Activated T-helper 9 cell treated with anti-CD3 and anti-CD28 coated beads, Interleukin-2, amount 50 U/mL, for 16 hours (primary cell): ENCODE data around the gene IFT88.
"Not testable (repeated sequence)": the region's sequence is repeated elsewhere in the genome, so short reads cannot be mapped to it uniquely, and the experiment has no call there.

Experiments
- DNase-seq: peaks from one replicate; pipeline ENCODE4 v3.0.0-alpha.2; 2020; ENCODE audit warnings: low read depth

IFT88 gene

DNA sequence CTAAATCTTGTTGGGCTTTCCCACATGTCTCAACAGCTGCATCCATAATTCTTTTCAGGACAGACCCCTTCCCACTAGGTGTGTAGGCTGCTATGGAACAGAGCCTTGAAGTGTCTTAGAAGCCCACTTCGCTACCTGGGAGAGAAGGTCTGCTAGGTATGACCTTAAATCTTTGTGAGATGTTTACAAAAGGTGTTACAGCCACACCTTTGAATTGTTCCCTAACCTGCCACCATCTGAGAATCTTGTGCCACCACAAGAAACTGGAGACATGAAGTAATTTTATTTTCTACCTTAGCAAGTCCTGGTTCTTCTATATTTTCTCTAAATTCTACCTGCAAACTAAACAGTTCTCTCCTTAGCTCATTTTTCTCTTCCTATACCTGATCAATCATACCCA is 69.1 kb downstream of the IFT88 start:
- no peak for DNase-seq

DNA sequence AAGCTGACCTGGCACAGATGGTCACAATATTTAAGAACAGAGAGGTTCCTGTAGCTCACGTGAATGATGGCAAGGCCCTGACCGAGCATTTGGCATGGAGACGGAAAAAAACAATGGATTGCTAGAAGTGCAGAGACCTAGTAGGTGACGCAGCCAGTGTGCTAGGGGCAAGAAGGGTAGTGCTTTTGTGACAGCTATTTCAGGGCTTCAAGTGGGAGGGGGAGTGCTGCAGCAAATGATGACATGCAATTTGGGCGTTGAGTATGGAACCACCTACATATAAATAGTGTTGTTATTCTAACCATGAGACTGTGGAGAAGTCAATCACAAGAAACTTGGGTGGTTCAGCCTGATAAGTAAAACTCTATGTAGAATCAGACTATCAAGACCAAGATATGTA is 70.9 kb downstream of the IFT88 start:
- DNase-seq: no peak

DNA sequence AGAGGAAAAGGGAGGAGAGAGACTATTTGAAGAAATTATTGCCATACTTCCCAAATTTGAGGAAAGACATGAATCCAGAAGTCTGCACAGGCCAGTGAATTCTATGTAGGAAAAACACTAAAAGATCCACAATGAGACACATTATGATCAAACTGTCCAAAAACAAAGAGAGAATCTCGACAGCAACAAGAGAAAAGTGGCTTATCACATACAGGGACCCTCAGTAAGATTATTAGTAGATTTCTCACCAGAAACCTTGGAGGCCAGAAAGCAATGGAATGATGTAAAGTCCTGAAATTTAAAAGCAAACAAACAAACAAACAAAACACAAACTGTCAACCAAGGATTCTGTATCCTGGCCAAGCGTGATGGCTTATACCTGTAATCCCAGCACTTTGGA is 80.8 kb downstream of the IFT88 start:
- no peak for DNase-seq

DNA sequence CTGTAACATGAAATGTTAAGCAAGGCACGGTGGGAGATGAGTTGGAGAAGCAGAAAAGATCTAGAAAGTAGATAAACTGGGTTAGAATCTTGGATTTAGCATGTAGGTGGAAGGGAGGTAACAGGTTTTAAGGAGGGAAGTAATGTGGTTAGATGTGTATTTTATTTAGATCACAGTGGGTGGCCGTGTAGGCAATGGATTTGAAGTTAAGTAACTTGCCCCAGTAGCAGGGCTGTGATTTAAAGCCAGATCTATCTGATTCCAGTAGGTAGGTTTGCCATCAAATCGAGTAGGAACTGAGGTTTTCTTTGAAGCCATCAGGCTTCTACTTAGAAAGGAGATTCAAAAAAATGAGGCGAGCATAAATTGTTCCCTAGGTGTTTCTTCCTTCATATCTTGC is 86.0 kb downstream of the IFT88 start:
- DNase-seq: no peak

DNA sequence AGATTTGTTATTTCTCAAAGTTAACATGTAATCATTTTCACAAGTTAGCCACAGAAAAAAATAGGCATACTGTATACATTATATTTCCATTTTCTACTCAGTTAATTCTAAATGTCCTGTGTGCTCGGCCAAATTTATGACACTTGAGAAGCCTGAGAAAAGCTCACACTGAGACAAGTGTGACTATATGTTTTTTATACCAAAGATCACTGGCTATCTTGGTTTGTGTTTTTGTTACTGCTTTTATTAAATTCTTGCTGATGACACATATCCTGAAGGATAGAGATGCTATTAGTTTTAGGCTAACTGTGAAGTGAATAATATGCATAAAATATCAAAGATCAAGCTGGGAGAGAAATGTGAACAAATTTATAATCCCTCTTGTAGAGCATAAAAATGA is 87.2 kb downstream of the IFT88 start:
- no peak for DNase-seq

DNA sequence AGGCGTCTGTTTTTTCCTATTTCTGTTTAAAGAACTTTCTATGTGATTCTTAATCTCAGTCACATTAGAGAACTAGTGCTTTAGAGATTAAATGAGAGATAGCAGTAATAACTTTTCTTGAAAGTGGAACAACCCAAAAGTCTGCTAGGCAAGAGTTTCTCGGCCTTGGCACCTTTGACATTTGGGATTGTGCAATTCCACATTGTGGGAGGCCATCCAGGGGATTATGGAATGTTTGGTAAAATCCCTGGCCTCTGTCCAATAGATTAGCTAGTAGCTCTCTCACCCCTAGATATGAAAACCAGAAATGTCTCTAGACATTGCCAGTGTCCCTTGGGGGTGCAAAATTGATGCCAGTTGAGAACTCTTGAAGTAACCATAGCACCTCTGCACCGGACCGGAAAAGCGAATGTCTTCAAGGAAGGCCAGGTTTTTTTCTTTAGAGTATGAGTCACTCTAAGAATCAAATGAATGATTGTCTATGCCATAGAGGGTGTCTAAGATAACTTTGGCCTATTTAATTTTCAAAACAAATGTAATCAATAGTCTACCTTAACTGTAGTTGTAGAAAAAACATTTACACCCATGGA is 91.6 kb downstream of the IFT88 start:
- DNase-seq: no peak

DNA sequence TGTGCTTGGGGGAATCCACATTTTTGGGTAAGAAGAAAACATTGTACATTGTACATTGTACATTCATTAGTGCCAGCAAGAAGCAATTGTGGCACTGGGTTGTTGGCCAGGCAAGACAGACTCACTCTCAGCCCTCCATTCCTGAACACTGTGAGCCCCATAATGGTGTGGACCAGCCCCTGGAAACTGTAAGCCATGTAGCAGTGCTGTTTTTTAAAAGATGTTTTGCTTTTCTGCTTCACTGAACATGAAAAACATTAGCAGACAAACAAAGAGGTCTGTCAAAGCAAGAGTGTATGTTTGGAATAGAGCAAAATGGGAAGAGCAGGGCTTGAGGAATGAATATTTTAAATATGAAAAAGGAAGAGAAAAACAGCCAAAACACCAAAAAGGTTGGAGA is 97.4 kb downstream of the IFT88 start:
- DNase-seq: no peak

DNA sequence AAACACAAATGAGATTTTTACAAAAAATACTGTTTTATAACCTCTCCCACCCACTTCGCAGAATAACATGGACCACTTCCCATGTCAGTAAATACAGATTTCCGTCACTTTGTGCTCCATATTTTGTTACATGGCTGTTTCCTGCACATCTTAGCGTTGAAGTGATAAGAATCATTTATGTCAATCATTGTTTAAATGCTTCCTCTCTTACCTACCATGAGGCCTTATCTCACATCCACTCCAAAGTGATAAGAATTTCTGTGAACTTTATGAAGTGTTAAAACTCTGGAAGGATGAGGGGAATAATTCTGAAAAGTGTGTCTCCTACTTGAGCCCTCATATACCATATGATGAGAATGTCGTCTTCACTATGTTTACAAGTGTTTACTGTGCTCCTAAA is 100.0 kb downstream of the IFT88 start:
- no peak for DNase-seq

DNA sequence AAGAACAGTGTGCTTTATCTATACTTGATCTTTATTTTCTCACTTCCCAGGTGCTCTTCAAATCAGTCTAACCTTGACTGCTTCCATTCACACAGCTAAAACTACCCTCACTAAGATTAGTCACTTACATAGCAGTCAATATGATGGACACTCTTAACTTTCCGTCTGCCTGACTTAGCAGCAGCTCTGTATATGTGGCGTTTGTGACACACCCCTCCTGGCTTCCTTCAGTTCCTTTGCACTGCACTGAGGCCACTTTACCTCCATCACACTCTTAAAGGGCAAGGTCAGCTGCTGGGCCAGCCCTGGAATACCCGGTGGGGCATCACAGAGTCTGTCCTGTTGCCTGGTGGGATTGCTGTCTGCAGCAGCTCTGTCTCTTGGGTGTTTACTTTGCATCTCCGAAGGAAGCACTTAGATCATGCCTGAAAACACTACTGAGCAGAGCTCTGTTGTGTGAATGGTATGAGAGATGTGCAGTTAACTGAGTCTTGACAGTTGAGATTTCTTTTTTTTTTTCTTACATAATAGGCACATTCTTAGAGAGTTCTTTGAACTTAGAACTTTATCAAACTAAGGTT is 101.0 kb downstream of the IFT88 start:
- no peak for DNase-seq

DNA sequence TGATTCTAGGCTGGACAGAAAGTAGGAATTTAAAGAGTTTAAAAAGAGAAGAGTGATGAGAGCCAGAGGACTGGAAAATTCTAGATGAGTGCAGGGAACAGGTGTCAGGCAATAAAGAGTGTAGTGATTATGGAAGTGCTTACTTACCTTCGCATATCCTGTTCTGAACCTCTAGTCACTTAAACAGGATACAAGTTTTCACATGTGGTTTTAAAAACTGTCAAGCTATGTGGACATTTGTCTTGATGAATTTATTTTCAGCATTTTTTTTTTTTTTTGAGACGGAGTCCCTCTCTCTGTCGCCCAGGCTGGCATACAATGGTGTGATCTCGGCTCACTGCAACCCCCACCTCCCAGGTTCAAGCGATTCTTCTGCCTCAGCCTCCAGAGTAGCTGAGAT is 102.2 kb downstream of the IFT88 start:
- no peak for DNase-seq

DNA sequence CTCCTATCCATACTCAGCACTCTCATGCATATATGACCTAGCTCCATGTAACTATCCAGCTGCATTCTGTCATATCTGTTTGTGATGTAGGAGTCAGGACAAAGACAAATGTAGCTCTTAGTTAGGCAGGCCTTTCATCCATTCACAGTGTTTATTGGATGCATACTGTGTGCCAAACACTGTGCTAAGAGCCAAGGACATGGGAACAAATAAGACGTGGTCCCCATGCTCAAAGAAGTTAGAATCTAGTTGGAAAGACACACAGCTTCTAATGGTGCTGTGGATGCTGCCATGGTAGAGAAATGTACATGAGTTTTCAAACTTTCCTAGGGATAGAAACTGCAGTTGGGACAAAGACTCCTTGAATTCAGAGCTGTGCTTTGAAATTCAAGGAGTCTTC is 104.8 kb downstream of the IFT88 start:
- no peak for DNase-seq

DNA sequence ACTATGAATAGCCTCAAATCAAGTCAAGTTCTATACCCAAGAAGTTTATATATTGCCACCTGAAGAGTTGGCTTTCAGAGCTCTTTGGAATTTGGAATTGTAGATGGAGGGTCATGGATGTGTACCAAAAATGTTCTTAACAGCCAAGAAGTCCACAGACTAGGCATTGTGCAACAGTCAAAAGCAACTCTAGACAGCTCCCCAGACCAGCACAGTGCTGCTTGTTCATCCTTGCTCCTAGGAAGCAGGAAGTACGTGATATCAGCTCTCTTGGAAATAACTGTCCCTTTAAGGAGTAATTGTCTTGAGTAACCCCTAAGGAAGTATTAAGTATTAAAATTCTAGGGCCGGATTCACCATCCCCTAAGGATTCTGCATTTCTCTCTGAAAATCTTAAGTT is 105.8 kb downstream of the IFT88 start:
- DNase-seq: no peak

DNA sequence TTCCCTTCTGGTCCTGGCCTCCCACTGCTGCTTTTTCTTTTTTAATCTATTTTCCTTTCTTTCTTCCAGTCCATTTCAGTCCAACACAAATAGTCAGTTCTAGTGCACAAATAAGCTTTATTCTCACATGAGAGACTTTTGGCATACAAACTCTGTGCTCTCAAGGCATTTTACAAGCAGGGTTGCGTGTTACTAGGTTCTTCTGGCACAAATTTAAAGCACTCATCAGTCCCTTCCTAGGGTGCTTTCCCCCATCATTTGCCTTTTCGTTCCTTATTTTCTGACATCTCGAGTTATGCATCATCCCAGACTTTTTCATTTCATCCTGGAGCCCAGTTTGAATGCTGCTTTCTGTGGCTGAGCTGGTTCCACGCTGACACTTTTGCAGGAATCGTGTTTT is 106.8 kb downstream of the IFT88 start:
- no peak for DNase-seq

DNA sequence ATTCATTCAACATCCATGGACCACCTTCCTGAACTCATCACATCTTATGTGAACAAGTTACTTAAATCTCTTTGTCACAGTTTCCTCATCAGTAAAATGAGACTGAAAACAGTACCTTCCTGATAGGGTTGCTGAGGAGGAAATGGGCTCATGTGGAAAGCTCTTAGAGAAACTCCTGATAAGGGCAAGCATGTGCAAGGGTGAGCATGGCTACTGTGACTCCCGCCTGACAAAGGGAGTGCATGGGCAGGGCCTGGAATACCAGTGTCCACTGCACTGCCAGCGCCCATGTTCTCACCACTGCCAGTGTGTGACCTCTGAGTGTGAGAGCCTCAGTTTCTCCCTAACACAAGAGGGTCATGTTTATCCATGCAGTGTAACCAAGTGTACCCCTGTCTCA is 109.3 kb downstream of the IFT88 start:
- DNase-seq: no peak

DNA sequence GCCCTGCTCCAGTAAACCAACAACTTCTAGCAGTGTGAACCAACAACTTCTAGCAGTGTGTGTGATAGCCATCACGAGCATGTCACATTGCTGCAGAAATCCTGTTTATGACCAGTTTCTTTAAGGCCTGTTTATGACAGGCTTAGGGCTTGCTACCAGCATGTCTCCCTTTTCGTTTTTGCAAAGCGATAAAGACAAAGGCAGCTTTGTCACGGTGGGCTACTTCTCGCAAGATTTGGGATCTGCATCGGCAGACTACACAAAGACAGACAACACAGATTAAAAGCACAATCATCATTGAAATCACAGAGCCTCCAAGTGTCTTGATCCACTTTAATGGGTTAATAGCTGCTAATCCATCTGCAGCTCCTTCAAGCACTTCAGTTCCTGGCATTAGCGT is 111.6 kb downstream of the IFT88 start:
- not testable (repeated sequence) for DNase-seq

DNA sequence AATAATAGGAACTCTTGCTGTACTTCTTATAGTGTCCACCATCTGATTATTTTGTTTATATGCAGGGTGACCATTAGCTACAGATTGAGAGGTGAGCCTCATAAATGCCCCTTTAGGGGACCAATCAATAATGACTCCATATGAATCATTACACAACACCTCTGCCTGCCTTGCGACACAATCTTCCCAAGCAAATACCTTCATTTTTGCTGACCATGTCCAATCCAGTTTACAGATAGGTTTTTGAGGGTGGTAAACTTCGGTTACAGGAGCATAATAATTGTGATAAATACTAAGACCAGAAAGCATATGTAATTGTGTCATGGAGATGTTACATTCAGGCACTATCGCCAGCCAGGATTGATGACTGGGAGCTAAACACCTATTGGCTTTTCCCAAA is 112.9 kb downstream of the IFT88 start:
- DNase-seq: no peak

DNA sequence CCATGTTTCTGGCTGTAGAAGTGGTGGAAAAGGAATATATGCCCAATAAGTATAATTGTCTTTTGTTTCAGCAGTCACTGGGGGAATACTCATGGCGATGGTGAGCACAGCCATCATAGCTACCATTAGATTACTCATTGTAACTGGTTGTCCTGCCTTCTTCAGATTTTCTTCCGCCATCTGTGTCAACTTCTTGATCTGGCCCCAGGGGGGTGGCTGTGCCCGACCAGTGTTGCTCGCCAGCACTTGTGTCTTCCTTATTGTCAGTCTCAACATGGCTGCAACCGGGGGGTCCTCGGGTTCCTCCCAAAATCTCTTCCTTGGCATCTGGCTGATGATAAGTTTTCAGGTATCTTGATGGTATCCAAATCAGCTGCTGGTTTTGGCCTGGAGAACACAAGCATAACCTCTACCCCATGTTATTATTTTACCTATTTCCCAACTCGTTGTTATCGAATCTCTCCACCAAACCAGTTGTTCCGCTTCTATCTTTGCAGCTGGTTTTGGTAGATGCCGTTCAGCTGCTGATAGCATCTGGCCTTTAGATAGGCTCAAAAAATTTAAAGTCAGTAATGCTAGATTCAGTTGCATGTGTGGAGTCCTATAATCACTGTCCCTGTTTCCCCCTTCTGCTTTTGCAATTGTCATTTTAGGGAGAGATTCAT is 113.6 kb downstream of the IFT88 start:
- DNase-seq: no peak

DNA sequence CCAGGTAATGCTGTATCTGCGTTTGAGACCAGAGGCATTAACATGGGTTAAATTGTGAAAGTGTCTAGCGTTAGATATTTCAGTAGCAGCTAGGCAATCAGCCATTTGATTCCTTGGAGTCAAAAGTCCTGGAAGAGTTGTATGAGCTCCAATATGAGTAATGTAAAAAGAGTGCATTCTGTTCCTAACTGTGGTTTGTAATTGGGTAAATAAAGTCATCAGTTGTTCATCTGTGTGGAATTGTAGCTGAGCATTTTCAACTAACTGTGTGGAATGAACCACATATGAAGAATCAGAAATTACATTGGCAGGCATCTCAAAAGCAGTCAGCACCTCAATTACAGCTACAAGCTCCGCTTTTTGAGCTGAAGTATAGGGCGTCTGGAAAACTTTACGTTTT is 114.5 kb downstream of the IFT88 start:
- not testable (repeated sequence) for DNase-seq

DNA sequence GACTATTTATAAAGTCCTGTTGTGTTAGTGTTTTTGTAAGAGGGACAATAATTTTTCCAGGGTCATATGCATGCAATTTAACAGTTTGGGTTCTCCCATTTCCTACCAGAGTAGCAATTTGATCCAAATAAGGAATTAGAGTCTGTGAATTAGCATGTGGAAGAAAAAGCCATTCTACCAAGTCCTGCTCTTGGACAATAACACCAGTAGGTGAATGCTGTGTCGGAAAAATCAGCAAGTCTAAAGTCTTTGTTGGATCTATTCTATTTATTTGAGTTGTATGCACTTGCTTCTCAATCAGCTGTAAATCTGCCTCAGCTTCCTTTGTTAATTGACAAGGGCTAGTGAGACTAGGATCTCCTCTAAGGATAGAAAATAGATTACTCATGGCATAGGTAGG is 115.1 kb downstream of the IFT88 start:
- DNase-seq: no peak

DNA sequence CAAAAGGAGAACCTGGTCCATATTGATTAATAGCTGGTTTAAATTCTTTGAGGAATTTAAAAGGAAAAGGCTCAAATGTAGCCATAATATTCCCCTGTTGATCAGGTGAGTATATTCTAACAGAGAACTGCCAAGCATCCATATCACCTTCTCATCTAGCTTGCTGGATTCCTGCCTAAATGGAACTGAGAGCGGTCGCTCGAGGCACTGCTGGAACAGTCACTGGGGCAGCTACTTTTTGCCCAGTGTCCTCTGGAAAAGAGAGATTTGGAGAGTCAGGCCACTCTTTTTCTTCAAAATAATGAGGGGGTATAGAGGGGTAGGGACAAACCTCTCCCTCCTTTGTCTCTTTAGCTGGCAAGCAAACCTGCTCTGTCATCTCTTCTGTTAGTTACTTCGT is 117.1 kb downstream of the IFT88 start:
- no peak for DNase-seq

DNA sequence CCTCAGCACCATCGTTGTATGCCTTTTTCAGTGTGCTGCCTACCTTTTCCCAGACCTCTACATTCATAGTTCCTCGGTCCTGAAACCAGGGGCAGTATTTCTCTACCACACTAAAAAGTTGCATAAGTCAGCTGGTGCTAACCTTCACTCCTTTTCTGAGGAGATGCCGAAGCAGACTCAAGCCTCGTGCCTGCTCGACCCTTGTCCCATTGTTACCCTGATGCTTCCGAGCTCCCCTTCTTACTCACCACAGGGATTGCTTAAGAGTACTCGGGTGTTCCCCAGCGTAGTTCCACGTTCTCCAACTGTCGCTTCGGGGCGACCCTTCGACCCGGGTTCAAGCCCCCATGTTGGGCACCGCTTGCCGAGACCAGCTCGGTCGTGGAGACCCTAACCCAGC is 117.6 kb downstream of the IFT88 start:
- no peak for DNase-seq

DNA sequence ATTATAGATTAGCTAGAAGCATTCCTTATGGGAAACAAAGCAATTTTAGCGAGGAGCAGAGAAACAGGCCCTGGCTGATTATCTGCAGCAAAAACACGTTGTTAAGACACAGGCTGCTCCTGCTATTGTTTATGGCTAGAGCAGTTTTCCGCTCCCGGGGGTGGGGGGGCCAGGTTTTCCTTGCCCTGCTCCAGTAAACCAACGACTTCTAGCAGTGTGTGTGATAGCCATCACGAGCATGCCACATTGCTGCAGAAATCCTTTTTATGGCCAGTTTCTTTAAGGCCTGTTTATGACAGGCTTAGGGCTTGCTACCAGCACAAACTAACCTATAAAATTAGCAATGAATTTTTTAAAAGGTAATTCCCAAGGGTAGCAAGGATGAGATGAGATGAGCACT is 118.1 kb downstream of the IFT88 start:
- DNase-seq: no peak

DNA sequence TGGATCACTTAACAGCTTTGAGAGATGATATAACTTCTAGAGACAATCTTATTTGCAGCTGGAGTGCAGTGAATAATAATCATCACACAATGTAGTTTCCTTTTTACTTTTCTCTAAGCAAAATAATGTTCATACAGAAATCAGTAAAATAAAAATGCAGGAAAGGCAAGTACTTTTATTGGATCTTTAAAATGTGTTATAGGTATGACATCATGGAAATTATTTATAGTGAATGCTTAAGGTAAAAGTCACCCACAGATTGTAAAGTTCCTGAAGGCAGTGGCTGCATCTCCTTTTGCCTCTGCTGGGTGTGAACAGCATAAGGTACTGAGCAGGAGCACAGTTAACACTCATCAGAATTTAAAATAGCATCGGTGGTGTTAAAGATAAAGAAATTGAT is 119.2 kb downstream of the IFT88 start:
- no peak for DNase-seq
